ENCODE results near the gene TRIM9. TPM values are rescaled to one million over a fixed set of nuclear protein-coding genes. Genes with fewer than 3 reads are reported as not detected.

TRIM9 gene
- total and polyA plus RNA-seq, 7 donors, result 0.17 to 3.3 (median 1.1) TPM

GRCh38 chr14:51020024-51020710 is 74.7 kb downstream of the TRIM9 start:
- intact Hi-C loops (cut with DNase I), result no loop called here
- Histone ChIP-seq H3K9me3 (no peaks in the 10 kb centered on the region), H3K4me3 (no peak overlapping the region), H3K27ac (peak overlapping the region; percentile 36), H3K36me3 (ENCODE audit: insufficient read depth in 1 of 2, low read depth in 1 of 2) (no peaks in the 10 kb centered on the region), H3K27me3 (ENCODE audit: insufficient read depth in 3 of 3, low read length in 2 of 3) (no peaks in the 10 kb centered on the region), H3K4me1 (peaks cover 14% of the 10 kb centered on the region)
- WGBS, 3 donors, result 34 to 39% (median 38%) methylated on average over 11 of the region's 11 CpGs
- ATAC-seq, result peak; percentile 75 to 91 (median 82)
- TF ChIP-seq, protein P1, sequence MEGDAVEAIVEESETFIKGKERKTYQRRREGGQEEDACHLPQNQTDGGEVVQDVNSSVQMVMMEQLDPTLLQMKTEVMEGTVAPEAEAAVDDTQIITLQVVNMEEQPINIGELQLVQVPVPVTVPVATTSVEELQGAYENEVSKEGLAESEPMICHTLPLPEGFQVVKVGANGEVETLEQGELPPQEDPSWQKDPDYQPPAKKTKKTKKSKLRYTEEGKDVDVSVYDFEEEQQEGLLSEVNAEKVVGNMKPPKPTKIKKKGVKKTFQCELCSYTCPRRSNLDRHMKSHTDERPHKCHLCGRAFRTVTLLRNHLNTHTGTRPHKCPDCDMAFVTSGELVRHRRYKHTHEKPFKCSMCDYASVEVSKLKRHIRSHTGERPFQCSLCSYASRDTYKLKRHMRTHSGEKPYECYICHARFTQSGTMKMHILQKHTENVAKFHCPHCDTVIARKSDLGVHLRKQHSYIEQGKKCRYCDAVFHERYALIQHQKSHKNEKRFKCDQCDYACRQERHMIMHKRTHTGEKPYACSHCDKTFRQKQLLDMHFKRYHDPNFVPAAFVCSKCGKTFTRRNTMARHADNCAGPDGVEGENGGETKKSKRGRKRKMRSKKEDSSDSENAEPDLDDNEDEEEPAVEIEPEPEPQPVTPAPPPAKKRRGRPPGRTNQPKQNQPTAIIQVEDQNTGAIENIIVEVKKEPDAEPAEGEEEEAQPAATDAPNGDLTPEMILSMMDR (IDR thresholded peaks at IDR 0.05), result no peak
- peak in 1 of 2 donors; percentile 22 for DNase-seq

DNA sequence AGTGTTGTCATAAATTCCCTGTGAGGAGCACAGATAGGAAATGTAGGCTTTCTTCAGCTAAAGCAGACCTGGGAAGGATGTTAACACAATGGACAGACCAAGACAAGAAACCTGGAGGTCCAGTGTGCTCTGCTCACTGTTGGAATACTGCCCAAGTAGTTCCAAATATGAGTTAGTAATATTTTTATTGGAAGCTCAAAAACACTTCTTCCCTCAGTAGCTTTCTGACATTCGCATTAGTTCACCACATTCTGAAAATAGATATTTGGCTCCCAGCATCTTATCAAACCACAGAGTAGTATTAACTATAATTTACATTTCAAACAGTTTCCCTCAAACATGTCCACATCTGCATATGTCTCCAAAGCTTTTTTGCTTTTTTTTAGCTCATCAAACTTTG is 75.8 kb downstream of the TRIM9 start:
- DNase-seq, result no peak
- intact Hi-C loops (cut with DNase I), result no loop called here
- TF ChIP-seq, protein P1 (IDR thresholded peaks at IDR 0.05), result no peak
- Histone ChIP-seq H3K9me3 (no peaks in the 10 kb centered on the region), H3K36me3 (ENCODE audit: insufficient read depth in 1 of 2, low read depth in 1 of 2) (no peaks in the 10 kb centered on the region), H3K27me3 (ENCODE audit: insufficient read depth in 3 of 3, low read length in 2 of 3) (no peaks in the 10 kb centered on the region), H3K27ac (no peak overlapping the region), H3K4me1 (peaks cover 14% of the 10 kb centered on the region), H3K4me3 (no peak overlapping the region)
- 58 to 69% (median 65%) methylated on average over 1 of the region's 1 CpG for WGBS, 3 donors
- no peak for ATAC-seq

- Histone ChIP-seq H3K4me3 (no peak overlapping the region), H3K27ac (no peak overlapping the region), H3K36me3 (ENCODE audit: insufficient read depth in 1 of 2, low read depth in 1 of 2) (no peaks in the 10 kb centered on the region), H3K4me1 (peaks cover 18% of the 10 kb centered on the region), H3K9me3 (no peaks in the 10 kb centered on the region), H3K27me3 (ENCODE audit: insufficient read depth in 3 of 3, low read length in 2 of 3) (no peaks in the 10 kb centered on the region)
- DNase-seq, result no peak
- intact Hi-C loops (cut with DNase I), result no loop called here
- TF ChIP-seq, protein P1 (IDR thresholded peaks at IDR 0.05), result no peak
- ATAC-seq, result no peak
- WGBS, 3 donors, result 64 to 88% (median 73%) methylated on average over 4 of the region's 4 CpGs
These were observed 76.4 kb downstream of the TRIM9 start for GRCh38 chr14:51018521-51018920.

GRCh38 chr14:51014625-51015024 is 80.3 kb downstream of the TRIM9 start:
- Histone ChIP-seq H3K4me3 (no peak overlapping the region), H3K27me3 (ENCODE audit: insufficient read depth in 3 of 3, low read length in 2 of 3) (no peaks in the 10 kb centered on the region), H3K4me1 (peaks cover 7% of the 10 kb centered on the region), H3K9me3 (no peaks in the 10 kb centered on the region), H3K36me3 (ENCODE audit: insufficient read depth in 1 of 2, low read depth in 1 of 2) (no peaks in the 10 kb centered on the region), H3K27ac (no peak overlapping the region)
- intact Hi-C loops (cut with DNase I), result loop anchor here in 1 of 2 donors (5.0 kb wide), 1 partner anchor 78 kb away; no protein-coding TSS in a partner anchor
- WGBS, 3 donors, result 45 to 55% (median 53%) methylated on average over 3 of the region's 3 CpGs
- TF ChIP-seq, protein P1 (IDR thresholded peaks at IDR 0.05), result no peak
- DNase-seq (no peak), ATAC-seq (peak in 2 of 4 donors; percentile 48)
